ENCODE measurements around the gene RPL27A. TPM values are rescaled to one million over a fixed set of nuclear protein-coding genes. Genes with fewer than 3 reads are reported as not detected.

The RPL27A gene
- polyA plus RNA-seq, 1 of the 3 experiments (the other 2 are of a cell fraction) = 1,162 TPM

DNA sequence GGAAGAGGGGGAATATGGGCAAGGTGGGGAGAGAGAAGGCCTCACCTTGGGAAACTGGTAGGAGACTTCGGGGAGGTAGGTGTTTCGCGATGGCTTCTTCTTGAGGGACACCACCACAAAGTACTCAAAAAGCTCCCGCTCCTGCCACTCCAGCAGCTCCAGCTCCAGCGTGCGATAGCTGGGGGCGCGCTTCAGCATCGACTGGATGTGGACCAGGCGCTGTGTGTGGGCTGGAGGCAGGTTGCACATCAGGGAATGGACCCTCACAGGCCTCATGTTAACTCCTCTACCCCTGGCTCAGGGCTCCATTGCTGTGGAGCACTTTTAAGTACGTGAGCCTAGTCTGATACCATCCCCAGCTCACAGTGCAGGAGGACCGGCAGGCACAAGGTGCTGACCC, 29.9 kb downstream of the RPL27A start:
- peaks cover 27% of the 10 kb centered on the region for H3K79me2 ChIP-seq (ENCODE audit: insufficient read depth)
- CTCF ChIA-PET = no interaction called here
- H3K9ac ChIP-seq = no peak overlapping the region
- H3K4me2 ChIP-seq = no peak overlapping the region
- POLR2A ChIA-PET = no interaction called here
- TF ChIP-seq RCOR1 (IDR thresholded peaks at IDR 0.05; ENCODE audit: low read length) (no peak), TEAD4 (IDR thresholded peaks at IDR 0.05; ENCODE audit: borderline replicate concordance, insufficient read depth) (no peak), FOXJ3 (CRISPR knock-in tag; IDR thresholded peaks at IDR 0.05) (no peak), NRF1 (IDR thresholded peaks at IDR 0.05; ENCODE audit: low read depth, low read length) (no peak), IRF3 (IDR thresholded peaks at IDR 0.05; ENCODE audit: low read depth, low read length) (no peak), RXRA (IDR thresholded peaks at IDR 0.05; ENCODE audit: borderline replicate concordance, low read depth) (no peak)
- TF ChIP-seq, protein P1, sequence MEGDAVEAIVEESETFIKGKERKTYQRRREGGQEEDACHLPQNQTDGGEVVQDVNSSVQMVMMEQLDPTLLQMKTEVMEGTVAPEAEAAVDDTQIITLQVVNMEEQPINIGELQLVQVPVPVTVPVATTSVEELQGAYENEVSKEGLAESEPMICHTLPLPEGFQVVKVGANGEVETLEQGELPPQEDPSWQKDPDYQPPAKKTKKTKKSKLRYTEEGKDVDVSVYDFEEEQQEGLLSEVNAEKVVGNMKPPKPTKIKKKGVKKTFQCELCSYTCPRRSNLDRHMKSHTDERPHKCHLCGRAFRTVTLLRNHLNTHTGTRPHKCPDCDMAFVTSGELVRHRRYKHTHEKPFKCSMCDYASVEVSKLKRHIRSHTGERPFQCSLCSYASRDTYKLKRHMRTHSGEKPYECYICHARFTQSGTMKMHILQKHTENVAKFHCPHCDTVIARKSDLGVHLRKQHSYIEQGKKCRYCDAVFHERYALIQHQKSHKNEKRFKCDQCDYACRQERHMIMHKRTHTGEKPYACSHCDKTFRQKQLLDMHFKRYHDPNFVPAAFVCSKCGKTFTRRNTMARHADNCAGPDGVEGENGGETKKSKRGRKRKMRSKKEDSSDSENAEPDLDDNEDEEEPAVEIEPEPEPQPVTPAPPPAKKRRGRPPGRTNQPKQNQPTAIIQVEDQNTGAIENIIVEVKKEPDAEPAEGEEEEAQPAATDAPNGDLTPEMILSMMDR (IDR thresholded peaks at IDR 0.05) = no peak
- no peak overlapping the region for H2AFZ ChIP-seq (ENCODE audit: low read depth)
- H4K20me1 ChIP-seq (ENCODE audit: insufficient read depth) = no peaks in the 10 kb centered on the region
- H3K9me3 ChIP-seq = no peaks in the 10 kb centered on the region
- no peaks in the 10 kb centered on the region for H3K27me3 ChIP-seq (ENCODE audit: insufficient read depth)
- H3K36me3 ChIP-seq (replicated peaks in 1 of 2; ENCODE audit: control insufficient read depth in 1 of 2, insufficient read depth in 2 of 2, low read length in 1 of 2) = peaks cover 35% of the 10 kb centered on the region in 2 experiments
- H3K9me2 ChIP-seq = no peaks in the 10 kb centered on the region
- no peak overlapping the region for H3K4me3 ChIP-seq (ENCODE audit: low read depth in 2 of 2, low read length in 1 of 2)
- H3K4me1 ChIP-seq (ENCODE audit: control insufficient read depth in 1 of 2, insufficient read depth in 2 of 2, low read depth in 1 of 2, low read length in 1 of 2) = peaks cover 16 to 28% of the 10 kb centered on the region in 2 experiments; a peak in 3 of 4 replicates
- WGBS (ENCODE audit: low lambda C conversion rate) = 95% methylated on average over 10 of the region's 12 CpGs
- H3K27ac ChIP-seq (ENCODE audit: low read depth in 2 of 2, low read length in 1 of 2) = no peak overlapping the region
- no peak for DNase-seq
- H3F3A ChIP-seq (replicated peaks; ENCODE audit: insufficient read depth) = peaks cover 1% of the 10 kb centered on the region

DNA sequence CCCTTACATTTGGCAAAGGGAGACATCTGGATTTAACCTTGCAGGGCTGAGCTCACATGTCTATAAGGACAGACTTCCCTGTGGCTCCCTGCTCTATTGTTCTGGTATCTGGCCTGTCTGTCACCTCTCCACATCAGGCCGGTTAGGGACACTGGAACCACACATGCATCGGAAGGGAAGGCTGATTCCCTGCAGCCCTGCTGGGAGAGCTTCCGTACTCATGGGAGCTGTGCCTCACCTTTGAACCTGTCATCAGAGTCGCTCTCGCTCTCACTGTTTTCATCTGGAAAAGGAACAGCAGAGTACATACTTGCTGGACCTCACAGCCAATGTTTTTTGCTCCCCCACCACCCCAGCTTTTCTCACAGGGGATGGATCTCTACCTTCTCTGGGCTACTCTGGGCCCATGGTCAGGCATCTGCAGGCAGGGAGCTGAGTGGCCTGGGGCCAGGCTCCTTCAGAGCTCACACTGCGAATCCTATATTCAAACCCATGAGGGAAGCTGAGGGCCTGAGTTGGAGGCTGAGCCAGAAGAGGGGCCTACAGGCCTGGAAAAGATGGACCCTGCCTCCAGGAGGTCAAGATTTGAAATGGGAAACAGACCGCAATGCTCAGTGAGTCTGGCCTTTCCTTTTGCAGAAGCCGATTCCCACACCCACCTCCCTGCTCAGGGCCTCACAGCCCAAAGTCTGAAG, 31.3 kb downstream of the RPL27A start:
- Histone ChIP-seq H3K4me1 (ENCODE audit: control insufficient read depth in 1 of 2, insufficient read depth in 2 of 2, low read depth in 1 of 2, low read length in 1 of 2) (peaks cover 21 to 23% of the 10 kb centered on the region in 2 experiments; a peak in 3 of 4 replicates), H3K27me3 (ENCODE audit: insufficient read depth) (no peaks in the 10 kb centered on the region), H3K4me3 (ENCODE audit: low read depth in 2 of 2, low read length in 1 of 2) (no peak overlapping the region), H3F3A (replicated peaks; ENCODE audit: insufficient read depth) (peaks cover 12% of the 10 kb centered on the region), H3K4me2 (no peak overlapping the region), H3K9me2 (no peaks in the 10 kb centered on the region), H3K9ac (no peak overlapping the region), H4K20me1 (ENCODE audit: insufficient read depth) (no peaks in the 10 kb centered on the region), H3K27ac (ENCODE audit: low read depth in 2 of 2, low read length in 1 of 2) (no peak overlapping the region), H2AFZ (ENCODE audit: low read depth) (no peak overlapping the region), H3K9me3 (no peaks in the 10 kb centered on the region), H3K79me2 (ENCODE audit: insufficient read depth) (peaks cover 29% of the 10 kb centered on the region), H3K36me3 (replicated peaks in 1 of 2; ENCODE audit: control insufficient read depth in 1 of 2, insufficient read depth in 2 of 2, low read length in 1 of 2) (peaks cover 28 to 33% of the 10 kb centered on the region in 2 experiments)
- WGBS (ENCODE audit: low lambda C conversion rate) = 97% methylated on average over 6 of the region's 8 CpGs
- ChIA-PET CTCF (interaction anchor here (0.7 kb wide), 1 partner anchor 20 kb away, joined by 3 read pairs; no protein-coding TSS in a partner anchor), POLR2A (no interaction called here)
- DNase-seq = no peak
- TF ChIP-seq NFIC (IDR thresholded peaks at IDR 0.05; ENCODE audit: borderline replicate concordance) (no peak), USF2 (IDR thresholded peaks at IDR 0.05; ENCODE audit: borderline replicate concordance, low read depth, low read length) (no peak), SMC3 (IDR thresholded peaks at IDR 0.05; ENCODE audit: low read depth, low read length) (no peak), YY1 (IDR thresholded peaks at IDR 0.05; ENCODE audit: low read depth) (no peak), RFX5 (IDR thresholded peaks at IDR 0.05; ENCODE audit: low read length) (no peak), FOXM1 (IDR thresholded peaks at IDR 0.05; ENCODE audit: low read depth) (no peak), CHD2 (IDR thresholded peaks at IDR 0.05; ENCODE audit: low read length, partially characterized antibody) (no peak), NRF1 (IDR thresholded peaks at IDR 0.05; ENCODE audit: low read depth, low read length) (no peak), GATA2 (CRISPR knock-in tag; IDR thresholded peaks at IDR 0.05) (no peak), FOSL2 (IDR thresholded peaks at IDR 0.05; ENCODE audit: borderline replicate concordance, low read depth) (no peak), POLR2AphosphoS5 (IDR thresholded peaks at IDR 0.05; ENCODE audit: low read depth, low read length) (no peak), MXI1 (IDR thresholded peaks at IDR 0.05; ENCODE audit: low read depth, low read length) (no peak), JUND (IDR thresholded peaks at IDR 0.05) (no peak), SIN3A (IDR thresholded peaks at IDR 0.05; ENCODE audit: borderline replicate concordance, low read depth, low read length) (no peak), TAF1 (IDR thresholded peaks at IDR 0.05; ENCODE audit: borderline replicate concordance, low read depth, low read length) (no peak)
- TF ChIP-seq, protein P2, sequence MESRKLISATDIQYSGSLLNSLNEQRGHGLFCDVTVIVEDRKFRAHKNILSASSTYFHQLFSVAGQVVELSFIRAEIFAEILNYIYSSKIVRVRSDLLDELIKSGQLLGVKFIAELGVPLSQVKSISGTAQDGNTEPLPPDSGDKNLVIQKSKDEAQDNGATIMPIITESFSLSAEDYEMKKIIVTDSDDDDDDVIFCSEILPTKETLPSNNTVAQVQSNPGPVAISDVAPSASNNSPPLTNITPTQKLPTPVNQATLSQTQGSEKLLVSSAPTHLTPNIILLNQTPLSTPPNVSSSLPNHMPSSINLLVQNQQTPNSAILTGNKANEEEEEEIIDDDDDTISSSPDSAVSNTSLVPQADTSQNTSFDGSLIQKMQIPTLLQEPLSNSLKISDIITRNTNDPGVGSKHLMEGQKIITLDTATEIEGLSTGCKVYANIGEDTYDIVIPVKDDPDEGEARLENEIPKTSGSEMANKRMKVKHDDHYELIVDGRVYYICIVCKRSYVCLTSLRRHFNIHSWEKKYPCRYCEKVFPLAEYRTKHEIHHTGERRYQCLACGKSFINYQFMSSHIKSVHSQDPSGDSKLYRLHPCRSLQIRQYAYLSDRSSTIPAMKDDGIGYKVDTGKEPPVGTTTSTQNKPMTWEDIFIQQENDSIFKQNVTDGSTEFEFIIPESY (IDR thresholded peaks at IDR 0.05; ENCODE audit: borderline replicate concordance, low read depth) = no peak
